Small intestine (tissue), 7 donors: ENCODE results near the gene COBL. TPM values are rescaled to one million over a fixed set of nuclear protein-coding genes. Genes with fewer than 3 reads are reported as not detected.

Source experiments
- DNase-seq, 2 donors: peaks; one replicate each; pipeline versions ENCODE4 v3.0.0 to v3.0.0-alpha.2; 2013
- FAIRE-seq: peaks from 2 replicates; lab custom pipeline; 2012; peaks lifted over from hg19 to GRCh38; lab: Jason Lieb, UNC
- H3K27ac ChIP-seq, 3 donors: one replicate each; pipeline ENCODE4 v1.5.1; 2013; ENCODE audit warnings: low read length in 2 of 3, mild to moderate bottlenecking in 2 of 3, control low read depth in 1 of 3, inconsistent platforms in 1 of 3, low read depth in 1 of 3, moderate library complexity in 1 of 3
- H3K27me3 ChIP-seq, 3 donors: one replicate each; pipeline ENCODE4 v1.6.1; 2013; ENCODE audit warnings: low read length in 3 of 3, inconsistent platforms in 1 of 3; ENCODE audit not compliant: control insufficient read depth in 3 of 3, insufficient read depth in 3 of 3
- H3K36me3 ChIP-seq, 3 donors: one replicate each; pipeline ENCODE4 v1.6.1; 2013; ENCODE audit warnings: low read length in 3 of 3, inconsistent platforms in 1 of 3, low read depth in 1 of 3, mild to moderate bottlenecking in 1 of 3, moderate library complexity in 1 of 3; ENCODE audit not compliant: control insufficient read depth in 3 of 3, insufficient read depth in 2 of 3
- H3K4me1 ChIP-seq, 3 donors: one replicate each; pipeline ENCODE4 v1.6.1; 2013; ENCODE audit warnings: low read length in 2 of 3, inconsistent platforms in 1 of 3, low read depth in 1 of 3, mild to moderate bottlenecking in 1 of 3, moderate library complexity in 1 of 3; ENCODE audit not compliant: control insufficient read depth in 3 of 3, insufficient read depth in 2 of 3
- H3K4me3 ChIP-seq, 3 donors: one replicate each; pipeline ENCODE4 v1.5.1; 2013; ENCODE audit warnings: low read length in 3 of 3, control low read depth in 1 of 3, inconsistent platforms in 1 of 3, low read depth in 1 of 3, mild to moderate bottlenecking in 1 of 3, moderate library complexity in 1 of 3
- H3K9me3 ChIP-seq, 2 donors: one replicate each; pipeline ENCODE4 v1.6.1; 2013; ENCODE audit warnings: low read depth in 1 of 2, low read length in 1 of 2; ENCODE audit not compliant: control insufficient read depth in 2 of 2, insufficient read depth in 1 of 2
- WGBS, 3 donors: extraction: QIAGEN DNeasy Blood & Tissue Kit; methylation state at CpG; one replicate each; pipeline ENCODE4 v1.1.7; 2013; 5-methylcytosine and 5-hydroxymethylcytosine counted together
- polyA plus RNA-seq, 4 donors: library from polyadenylated mRNA; stranded (reverse) in 3 of 4; unstranded in 1 of 4; fragments of 200-250 nt in 3 of 4; fragments of 120-200 nt in 1 of 4; gene quantifications; one replicate each; pipeline versions ENCODE4 v1.2.1 to v1.2.3, GENCODE V29; 2013
- donor health status: healthy with polysubstance abuse.
- donor health status: control.
- donor health status: control.
- donor health status: Bipolar disorder and iron deficiency.
- donor health status: healthy.

Gene COBL
- polyA plus RNA-seq, 4 donors = 8.4 to 40.3 (median 32.5) TPM

GRCh38 chr7:51019191-51019844 is 297.3 kb downstream of the COBL start:
- Histone ChIP-seq H3K4me3 (no peak overlapping the region), H3K9me3 (no peaks in the 10 kb centered on the region), H3K4me1 (no peaks in the 10 kb centered on the region), H3K36me3 (peaks cover 0 to 44% (median 0%) of the 10 kb centered on the region in 3 donors), H3K27ac (no peak overlapping the region), H3K27me3 (no peaks in the 10 kb centered on the region)
- 86 to 96% (median 87%) methylated on average over 7 of the region's 7 CpGs for WGBS, 3 donors
- DNase-seq (peak in 1 of 2 donors; percentile 24), FAIRE-seq (no peak)

GRCh38 chr7:51017576-51018535 is 298.8 kb downstream of the COBL start:
- Histone ChIP-seq H3K36me3 (peaks cover 0 to 34% (median 0%) of the 10 kb centered on the region in 3 donors), H3K27me3 (no peaks in the 10 kb centered on the region), H3K4me1 (no peaks in the 10 kb centered on the region), H3K4me3 (no peak overlapping the region), H3K9me3 (no peaks in the 10 kb centered on the region), H3K27ac (no peak overlapping the region)
- WGBS, 3 donors = 86 to 91% (median 88%) methylated on average over 15 to 16 of the region's 16 CpGs
- DNase-seq = no peak
- FAIRE-seq = no peak

- Histone ChIP-seq H3K4me3 (no peak overlapping the region), H3K4me1 (no peaks in the 10 kb centered on the region), H3K27me3 (no peaks in the 10 kb centered on the region), H3K36me3 (peaks cover 0 to 24% (median 0%) of the 10 kb centered on the region in 3 donors), H3K27ac (no peak overlapping the region), H3K9me3 (no peaks in the 10 kb centered on the region)
- FAIRE-seq (no peak), DNase-seq (no peak)
- WGBS, 3 donors = 95 to 96% (median 95%) methylated on average over 9 of the region's 9 CpGs
These were observed 300.1 kb downstream of the COBL start for GRCh38 chr7:51016546-51016945.

- H3K9me3 ChIP-seq = no peaks in the 10 kb centered on the region
- H3K4me3 ChIP-seq = no peak overlapping the region
- 87 to 91% (median 88%) methylated on average over 11 of the region's 11 CpGs for WGBS, 3 donors
- FAIRE-seq (no peak), DNase-seq (no peak)
- H3K36me3 ChIP-seq = peaks cover 0 to 24% (median 0%) of the 10 kb centered on the region in 3 donors
- no peaks in the 10 kb centered on the region for H3K27me3 ChIP-seq
- no peak overlapping the region for H3K27ac ChIP-seq
- H3K4me1 ChIP-seq = no peaks in the 10 kb centered on the region
These were observed 301.0 kb downstream of the COBL start for GRCh38 chr7:51015581-51015980.

- no peak for DNase-seq
- no peaks in the 10 kb centered on the region for H3K27me3 ChIP-seq
These were observed 301.8 kb downstream of the COBL start for GRCh38 chr7:51014811-51015210.

GRCh38 chr7:51013861-51014511 is 302.6 kb downstream of the COBL start:
- 77 to 79% (median 77%) methylated on average over 21 of the region's 21 CpGs for WGBS, 3 donors
- Histone ChIP-seq H3K4me3 (no peak overlapping the region), H3K36me3 (peaks cover 0 to 17% (median 0%) of the 10 kb centered on the region in 3 donors), H3K27ac (no peak overlapping the region), H3K4me1 (no peaks in the 10 kb centered on the region), H3K9me3 (no peaks in the 10 kb centered on the region), H3K27me3 (no peaks in the 10 kb centered on the region)
- DNase-seq (no peak), FAIRE-seq (no peak)

More at GRCh38 chr7:51014811-51015210, 301.8 kb downstream of the COBL start:
- Histone ChIP-seq H3K4me1 (no peaks in the 10 kb centered on the region), H3K9me3 (no peaks in the 10 kb centered on the region), H3K4me3 (no peak overlapping the region), H3K27ac (no peak overlapping the region), H3K36me3 (peaks cover 0 to 17% (median 0%) of the 10 kb centered on the region in 3 donors)
- WGBS, 3 donors = 72 to 87% (median 85%) methylated on average over 15 to 16 of the region's 16 CpGs
- FAIRE-seq = no peak

GRCh38 chr7:51013218-51013786 is 303.3 kb downstream of the COBL start:
- 68 to 83% (median 78%) methylated on average over 17 of the region's 17 CpGs for WGBS, 3 donors
- no peak overlapping the region for H3K27ac ChIP-seq
- DNase-seq (no peak), FAIRE-seq (no peak)
- H3K27me3 ChIP-seq = no peaks in the 10 kb centered on the region
- no peak overlapping the region for H3K4me3 ChIP-seq
- H3K4me1 ChIP-seq = no peaks in the 10 kb centered on the region
- H3K9me3 ChIP-seq = no peaks in the 10 kb centered on the region
- H3K36me3 ChIP-seq = peaks cover 0 to 16% (median 0%) of the 10 kb centered on the region in 3 donors
